Stimulated activated CD8-positive, alpha-beta memory T cell treated with anti-CD3 and anti-CD28 coated beads, Interleukin-7, amount 100 ng/mL, for 24 hours (primary cell): ENCODE data around the gene MGMT.

Experiments used
- DNase-seq: peaks from one replicate; pipeline ENCODE4 v3.0.0-alpha.2; 2020; ENCODE audit warnings: low read depth

The MGMT gene

GRCh38 chr10:129655007-129655678 is 188.1 kb downstream of the MGMT start:
- DNase-seq, result no peak

GRCh38 chr10:129655679-129656031 is 188.6 kb downstream of the MGMT start:
- no peak for DNase-seq

GRCh38 chr10:129656642-129657041 is 189.6 kb downstream of the MGMT start:
- no peak for DNase-seq

- no peak for DNase-seq
These were observed 190.4 kb downstream of the MGMT start for GRCh38 chr10:129657297-129658017.

- no peak for DNase-seq
These were observed 191.5 kb downstream of the MGMT start for GRCh38 chr10:129658376-129659072.

- DNase-seq, result no peak
These were observed 192.6 kb downstream of the MGMT start for GRCh38 chr10:129659508-129660268.

- DNase-seq, result no peak
These were observed 193.5 kb downstream of the MGMT start for GRCh38 chr10:129660569-129660968.

GRCh38 chr10:129662426-129662825 is 195.4 kb downstream of the MGMT start:
- no peak for DNase-seq

GRCh38 chr10:129670124-129670523 is 203.1 kb downstream of the MGMT start:
- no peak for DNase-seq

- no peak for DNase-seq
These were observed 206.3 kb downstream of the MGMT start for GRCh38 chr10:129673292-129673691.

- no peak for DNase-seq
These were observed 208.2 kb downstream of the MGMT start for GRCh38 chr10:129675027-129675769.

- no peak for DNase-seq
These were observed 209.0 kb downstream of the MGMT start for GRCh38 chr10:129676014-129676413.

GRCh38 chr10:129677377-129677927 is 210.4 kb downstream of the MGMT start:
- DNase-seq, result no peak

- DNase-seq, result no peak
These were observed 211.1 kb downstream of the MGMT start for GRCh38 chr10:129678186-129678585.

GRCh38 chr10:129679207-129679606 is 212.2 kb downstream of the MGMT start:
- DNase-seq, result no peak

GRCh38 chr10:129680661-129681344 is 213.8 kb downstream of the MGMT start:
- DNase-seq, result no peak

GRCh38 chr10:129681856-129682255 is 214.8 kb downstream of the MGMT start:
- no peak for DNase-seq

GRCh38 chr10:129683519-129683918 is 216.5 kb downstream of the MGMT start:
- DNase-seq, result no peak

GRCh38 chr10:129683920-129684319 is 216.9 kb downstream of the MGMT start:
- no peak for DNase-seq

GRCh38 chr10:129685271-129685670 is 218.2 kb downstream of the MGMT start:
- no peak for DNase-seq

- no peak for DNase-seq
These were observed 222.6 kb downstream of the MGMT start for GRCh38 chr10:129689671-129690071.
